Measurements from ENCODE around the gene RBFOX2. TPM values are rescaled to one million over a fixed set of nuclear protein-coding genes. Genes with fewer than 3 reads are reported as not detected.

The RBFOX2 gene
- polyA plus RNA-seq, 2 of the 4 experiments (the other 2 are of a cell fraction) = 30.3 to 77.7 TPM

- TF ChIP-seq KDM5A (IDR thresholded peaks at IDR 0.05) = no peak
Measured at GRCh38 chr22:36067235-36067558, 38.6 kb upstream of the RBFOX2 start (continued).

DNA sequence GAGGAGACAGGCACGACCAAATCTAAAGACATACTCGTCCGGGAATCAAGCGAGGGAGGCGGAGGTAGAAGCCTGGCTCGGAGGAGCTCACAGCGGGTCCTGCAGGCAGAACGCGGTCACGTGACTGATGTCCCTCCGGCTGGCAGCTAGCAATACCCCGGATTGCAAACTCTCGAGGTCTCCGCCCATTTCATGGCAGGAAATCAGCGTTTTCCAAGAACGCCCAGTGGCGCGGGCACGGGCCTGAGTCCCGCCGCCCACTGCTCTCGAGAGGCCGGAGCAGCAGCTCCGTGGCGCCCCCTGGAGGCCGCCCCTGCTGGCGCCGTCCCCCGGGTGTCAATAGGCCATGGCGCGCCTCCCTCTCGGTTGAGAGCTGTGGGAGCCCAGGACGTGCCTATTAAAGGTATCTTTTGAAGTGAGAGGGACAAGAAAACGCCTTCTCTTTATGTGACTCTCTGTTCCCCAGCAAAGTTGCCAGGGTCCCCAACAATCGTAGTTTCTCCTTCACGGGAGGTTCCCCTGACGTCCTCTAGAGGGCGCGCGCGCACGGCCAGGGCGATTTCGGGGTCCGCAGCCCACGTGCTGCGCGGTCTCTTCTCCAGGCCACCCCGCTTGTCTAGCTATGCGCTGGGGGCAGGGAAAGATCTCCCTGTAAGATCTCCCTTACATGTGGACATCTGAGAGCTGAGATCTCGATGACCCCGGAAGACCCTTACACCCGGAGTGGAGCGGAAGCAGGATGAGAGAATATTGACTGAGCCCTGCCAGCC lies 37.3 kb upstream of the RBFOX2 start:
- peak overlapping the region; percentile 88 to 92 for H3K27ac ChIP-seq
- H3K4me3 ChIP-seq = peak overlapping the region; percentile 44
- peak; percentile 45 to 86 for TF ChIP-seq RAD21 (conservative IDR thresholded peaks at IDR 0.05 in 1 of 2, IDR thresholded peaks at IDR 0.05 in 1 of 2)
- TF ChIP-seq USF2 (IDR thresholded peaks at IDR 0.05) = peak; percentile 94
- peak; percentile 62 for TF ChIP-seq POLR2A (IDR thresholded peaks at IDR 0.05; ENCODE audit: low read length)
- TF ChIP-seq NR3C1 (IDR thresholded peaks at IDR 0.05) = no peak
- TF ChIP-seq, protein P1, sequence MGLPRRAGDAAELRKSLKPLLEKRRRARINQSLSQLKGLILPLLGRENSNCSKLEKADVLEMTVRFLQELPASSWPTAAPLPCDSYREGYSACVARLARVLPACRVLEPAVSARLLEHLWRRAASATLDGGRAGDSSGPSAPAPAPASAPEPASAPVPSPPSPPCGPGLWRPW (IDR thresholded peaks at IDR 0.05) = no peak
- TF ChIP-seq E2F6 (IDR thresholded peaks at IDR 0.05; ENCODE audit: borderline replicate concordance, low read depth) = peak; percentile 74
- TF ChIP-seq KDM1A (IDR thresholded peaks at IDR 0.05; ENCODE audit: low read depth) = no peak
- peak in 1 of 2 experiments; percentile 24; a peak in 1 of 5 replicates for TF ChIP-seq JUN (IDR thresholded peaks at IDR 0.05)
- TF ChIP-seq ZC3H11A (IDR thresholded peaks at IDR 0.05) = no peak
- no peak for TF ChIP-seq KDM5A (IDR thresholded peaks at IDR 0.05)
- peak; percentile 91 for TF ChIP-seq MAX (IDR thresholded peaks at IDR 0.05)
- peak; percentile 100 for TF ChIP-seq CTCF (IDR thresholded peaks at IDR 0.05)
- 0 out of 2 replicates have a peak, but pooled peaks have one; percentile 13 for TF ChIP-seq HOXB13 (CRISPR knock-in tag; IDR thresholded peaks at IDR 0.05; ENCODE audit: low read depth)
- no peak for TF ChIP-seq ESRRA (IDR thresholded peaks at IDR 0.05; ENCODE audit: borderline replicate concordance, low read length)
- TF ChIP-seq SMC3 (IDR thresholded peaks at IDR 0.05) = peak; percentile 87
- TF ChIP-seq HMGXB4 (CRISPR knock-in tag; IDR thresholded peaks at IDR 0.05; ENCODE audit: borderline replicate concordance) = peak; percentile 71; the same call in 1 of the 2 replicates
- 0 out of 2 replicates have a peak, but pooled peaks have one; percentile 68 for TF ChIP-seq MYC (IDR thresholded peaks at IDR 0.05; ENCODE audit: borderline replicate concordance, low read length)
- peak overlapping the region; percentile 91 for H3K4me2 ChIP-seq
- ATAC-seq = peak; percentile 94 to 96
- ChIA-PET POLR2A (interaction anchor here (0.5 to 2.3 kb wide), 7 partner anchors 9 to 439 kb away, joined by 3 to 27 read pairs (median 4); partner anchors contain the start of gene RBFOX2), CTCF (interaction anchor here (0.6 to 5.1 kb wide), 96 partner anchors 9 to 715 kb away, joined by 3 to 85 read pairs (median 5); partner anchors contain the start of genes MB and RBFOX2)
- peak; percentile 89 to 92 for DNase-seq (ENCODE audit: low read depth in 1 of 2, low spot score in 1 of 2)
- H3K4me1 ChIP-seq = peaks cover 5% of the 10 kb centered on the region; the same call in 2 of the 3 replicates
- no peaks in the 10 kb centered on the region for H3K9me3 ChIP-seq
- no peak for FAIRE-seq
- 6% methylated on average over 25 of the region's 54 CpGs for WGBS (ENCODE audit: missing lambda C conversion rate)

DNA sequence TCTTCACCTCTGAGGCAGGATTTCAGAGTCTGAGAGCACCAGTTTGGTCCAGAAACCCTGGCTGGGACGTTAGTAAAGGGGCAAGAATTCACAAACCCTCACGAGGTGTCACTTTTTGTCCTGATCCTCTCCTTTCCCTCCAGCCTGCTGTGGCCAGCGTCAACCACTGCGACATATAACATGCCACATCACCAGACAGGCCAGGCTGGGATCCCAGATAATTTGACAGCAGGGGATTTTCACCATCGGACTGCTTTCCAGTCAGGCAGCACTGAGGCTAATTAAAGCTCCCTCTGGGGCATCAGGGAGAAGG lies 36.8 kb upstream of the RBFOX2 start:
- peak overlapping the region; percentile 44 for H3K4me3 ChIP-seq
- peak overlapping the region; percentile 91 for H3K4me2 ChIP-seq
- peak overlapping the region; percentile 88 to 92 for H3K27ac ChIP-seq
- ChIA-PET CTCF (interaction anchor here (0.6 to 5.1 kb wide), 84 partner anchors 9 to 715 kb away, joined by 3 to 85 read pairs (median 6); partner anchors contain the start of genes MB and RBFOX2), POLR2A (interaction anchor here (0.5 to 2.3 kb wide), 7 partner anchors 8 to 438 kb away, joined by 3 to 27 read pairs (median 4); partner anchors contain the start of gene RBFOX2)
- no peak for DNase-seq (ENCODE audit: low read depth in 1 of 2, low spot score in 1 of 2)
- WGBS (ENCODE audit: missing lambda C conversion rate) = 10% methylated on average over 5 of the region's 5 CpGs
- no peak for FAIRE-seq
- ATAC-seq = peak; percentile 63 to 66; a peak in 5 of 6 replicates
- no peaks in the 10 kb centered on the region for H3K9me3 ChIP-seq
- peaks cover 5% of the 10 kb centered on the region; the same call in 2 of the 3 replicates for H3K4me1 ChIP-seq
- TF ChIP-seq JUNB (IDR thresholded peaks at IDR 0.05) (no peak), CEBPB (IDR thresholded peaks at IDR 0.05) (no peak), HEYL (CRISPR knock-in tag; IDR thresholded peaks at IDR 0.05) (no peak), BHLHE40 (IDR thresholded peaks at IDR 0.05; ENCODE audit: low read depth, low read length) (no peak), HOXB5 (CRISPR knock-in tag; IDR thresholded peaks at IDR 0.05) (no peak), POLR2AphosphoS2 (conservative IDR thresholded peaks at IDR 0.05; ENCODE audit: low read length) (no peak), PHF8 (IDR thresholded peaks at IDR 0.05; ENCODE audit: borderline replicate concordance, low read depth) (no peak), HMGXB4 (CRISPR knock-in tag; IDR thresholded peaks at IDR 0.05; ENCODE audit: borderline replicate concordance) (no peak), CHD2 (IDR thresholded peaks at IDR 0.05; ENCODE audit: low read length, partially characterized antibody) (no peak), NFE2L2 (conservative IDR thresholded peaks at IDR 0.05; ENCODE audit: low read length) (no peak), HOXB13 (CRISPR knock-in tag; IDR thresholded peaks at IDR 0.05; ENCODE audit: low read depth) (no peak)
